Ectodermal cell (in vitro differentiated cells): ENCODE results near the gene NAT8L.

Experiments
- H3K27ac ChIP-seq: 2 replicates; pipeline ENCODE4 v1.7.0; 2013; ENCODE audit warnings: mild to moderate bottlenecking, low read depth, low read length; ENCODE audit not compliant: insufficient read depth, poor library complexity, severe bottlenecking
- H3K27me3 ChIP-seq: 2 replicates; pipeline ENCODE4 v1.7.0; 2013; ENCODE audit warnings: mild to moderate bottlenecking, low read length; ENCODE audit not compliant: insufficient read depth, control insufficient read depth, poor library complexity, severe bottlenecking
- H3K36me3 ChIP-seq: one replicate; pipeline ENCODE4 v1.7.0; 2013; ENCODE audit warnings: low read length; ENCODE audit not compliant: control insufficient read depth, insufficient read depth
- H3K4me1 ChIP-seq: one replicate; pipeline ENCODE4 v1.7.0; 2013; ENCODE audit warnings: low read length; ENCODE audit not compliant: control insufficient read depth, insufficient read depth
- H3K4me3 ChIP-seq: 2 replicates; pipeline ENCODE4 v1.7.0; 2013; ENCODE audit warnings: low read depth, low read length, control low read depth; ENCODE audit not compliant: insufficient read depth
- H3K9me3 ChIP-seq: 2 replicates; pipeline ENCODE4 v1.7.0; 2013; ENCODE audit warnings: mild to moderate bottlenecking, low read length, moderate library complexity; ENCODE audit not compliant: control insufficient read depth
- WGBS, 2 experiments: methylation state at CpG; one replicate each; pipeline ENCODE4 v1.1.7; 2013; ENCODE audit warnings: missing lambda C conversion rate in 2 of 2; 5-methylcytosine and 5-hydroxymethylcytosine counted together

NAT8L gene

GRCh38 chr4:2046031-2046961 is 12.8 kb upstream of the NAT8L start:
- Histone ChIP-seq H3K36me3 (peaks cover 6% of the 10 kb centered on the region), H3K4me1 (no peaks in the 10 kb centered on the region), H3K9me3 (no peaks in the 10 kb centered on the region), H3K4me3 (no peak overlapping the region), H3K27me3 (peaks cover 21% of the 10 kb centered on the region), H3K27ac (no peak overlapping the region)
- 84 to 85% methylated on average over 28 of the region's 28 CpGs for WGBS, 2 experiments

- Histone ChIP-seq H3K4me3 (no peak overlapping the region), H3K4me1 (no peaks in the 10 kb centered on the region), H3K27ac (no peak overlapping the region), H3K36me3 (peaks cover 6% of the 10 kb centered on the region), H3K27me3 (peaks cover 14% of the 10 kb centered on the region), H3K9me3 (no peaks in the 10 kb centered on the region)
- WGBS, 2 experiments = 90 to 92% methylated on average over 57 of the region's 57 CpGs
These were observed 12.0 kb upstream of the NAT8L start for GRCh38 chr4:2047031-2047660.

- 92 to 93% methylated on average over 25 of the region's 25 CpGs for WGBS, 2 experiments
These were observed 11.1 kb upstream of the NAT8L start for GRCh38 chr4:2047781-2048581.

GRCh38 chr4:2048831-2049230 is 10.3 kb upstream of the NAT8L start:
- WGBS, 2 experiments = 90 to 92% methylated on average over 8 of the region's 8 CpGs
- peaks cover 6% of the 10 kb centered on the region for H3K36me3 ChIP-seq
- H3K27ac ChIP-seq = no peak overlapping the region
- H3K9me3 ChIP-seq = no peaks in the 10 kb centered on the region
- H3K4me1 ChIP-seq = no peaks in the 10 kb centered on the region
- no peak overlapping the region for H3K4me3 ChIP-seq
- peaks cover 3% of the 10 kb centered on the region for H3K27me3 ChIP-seq

More at GRCh38 chr4:2047781-2048581, 11.1 kb upstream of the NAT8L start:
- Histone ChIP-seq H3K27me3 (peaks cover 6% of the 10 kb centered on the region), H3K9me3 (no peaks in the 10 kb centered on the region), H3K4me1 (no peaks in the 10 kb centered on the region), H3K27ac (no peak overlapping the region), H3K36me3 (peaks cover 6% of the 10 kb centered on the region), H3K4me3 (no peak overlapping the region)

- no peak overlapping the region for H3K27ac ChIP-seq
- H3K4me1 ChIP-seq = no peaks in the 10 kb centered on the region
- 93 to 94% methylated on average over 7 of the region's 7 CpGs for WGBS, 2 experiments
- no peaks in the 10 kb centered on the region for H3K9me3 ChIP-seq
- no peak overlapping the region for H3K4me3 ChIP-seq
- H3K27me3 ChIP-seq = peaks cover 3% of the 10 kb centered on the region
- H3K36me3 ChIP-seq = peaks cover 3% of the 10 kb centered on the region
These were observed 9.7 kb upstream of the NAT8L start for GRCh38 chr4:2049381-2049780.

GRCh38 chr4:2049811-2050210 is 9.3 kb upstream of the NAT8L start:
- WGBS, 2 experiments = 91 to 92% methylated on average over 7 of the region's 7 CpGs
- H3K4me3 ChIP-seq = no peak overlapping the region
- H3K36me3 ChIP-seq = no peaks in the 10 kb centered on the region
- H3K27ac ChIP-seq = no peak overlapping the region
- peaks cover 3% of the 10 kb centered on the region for H3K27me3 ChIP-seq
- no peaks in the 10 kb centered on the region for H3K4me1 ChIP-seq
- H3K9me3 ChIP-seq = no peaks in the 10 kb centered on the region

- Histone ChIP-seq H3K4me3 (no peak overlapping the region), H3K36me3 (no peaks in the 10 kb centered on the region), H3K27ac (no peak overlapping the region), H3K9me3 (no peaks in the 10 kb centered on the region), H3K27me3 (peaks cover 11% of the 10 kb centered on the region), H3K4me1 (no peaks in the 10 kb centered on the region)
- 83 to 86% methylated on average over 10 of the region's 10 CpGs for WGBS, 2 experiments
These were observed 8.0 kb upstream of the NAT8L start for GRCh38 chr4:2051086-2051485.

DNA sequence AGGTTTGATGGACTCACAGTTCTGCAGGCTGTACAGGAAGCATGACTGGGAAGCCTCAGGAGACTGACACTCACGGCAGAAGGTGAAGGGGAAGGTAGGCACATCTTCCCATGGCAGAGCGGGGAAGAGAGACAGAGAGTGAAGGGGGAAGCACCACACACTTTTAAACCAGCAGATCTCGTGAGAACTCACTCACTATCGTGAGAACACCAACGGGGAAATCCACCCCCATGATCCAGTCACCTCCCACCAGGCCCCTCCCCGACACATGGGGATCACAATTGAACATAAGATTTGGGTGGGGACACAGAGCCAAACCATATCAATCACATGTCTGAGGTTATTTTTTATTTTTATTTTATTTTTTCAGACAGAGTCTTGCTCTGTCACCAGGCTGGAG is 4.9 kb upstream of the NAT8L start:
- Histone ChIP-seq H3K4me3 (no peak overlapping the region), H3K36me3 (no peaks in the 10 kb centered on the region), H3K9me3 (no peaks in the 10 kb centered on the region), H3K27me3 (peaks cover 38% of the 10 kb centered on the region), H3K4me1 (no peaks in the 10 kb centered on the region), H3K27ac (no peak overlapping the region)
- WGBS, 2 experiments = 82 to 92% methylated on average over 6 of the region's 6 CpGs

DNA sequence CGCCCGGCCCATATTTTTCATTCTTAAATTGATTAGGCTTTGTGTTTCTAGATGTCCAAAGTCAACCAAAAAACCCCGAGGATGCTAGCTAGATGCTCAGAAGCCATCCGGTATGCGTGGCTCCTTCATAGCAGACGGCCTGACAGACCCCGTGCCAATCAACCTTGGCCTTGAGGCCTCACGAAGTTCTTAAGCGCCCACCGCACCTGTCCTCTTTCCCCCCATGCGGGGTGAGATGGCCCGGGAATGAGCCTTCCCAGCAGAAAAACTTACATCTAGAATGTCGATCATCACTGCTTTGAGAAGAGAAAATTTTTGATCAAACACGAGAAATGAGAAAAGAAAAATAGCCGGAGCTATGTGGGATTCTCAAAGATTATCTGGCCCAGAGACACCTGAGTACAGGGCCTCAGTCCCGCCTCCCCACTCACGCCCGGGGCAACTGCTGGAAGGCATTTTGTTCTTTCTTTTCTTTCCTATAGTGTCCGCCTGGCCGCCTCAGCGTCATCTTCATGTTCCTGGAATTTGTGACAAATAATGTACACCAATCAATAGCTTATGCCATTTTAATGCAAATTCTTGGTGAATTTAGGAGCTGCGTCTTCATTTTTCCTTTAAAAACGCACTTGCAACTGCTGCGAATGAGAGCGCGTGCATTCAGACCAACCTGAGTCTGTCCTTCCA is 1.6 kb upstream of the NAT8L start:
- WGBS, 2 experiments = 71% methylated on average over 26 of the region's 26 CpGs
- peaks cover 63% of the 10 kb centered on the region for H3K27me3 ChIP-seq

More for the DNA sequence above, 1.6 kb upstream of the NAT8L start:
- Histone ChIP-seq H3K4me3 (no peak overlapping the region), H3K9me3 (no peaks in the 10 kb centered on the region), H3K36me3 (no peaks in the 10 kb centered on the region), H3K27ac (no peak overlapping the region), H3K4me1 (no peaks in the 10 kb centered on the region)
